ENCODE measurements around the gene FOLR3.
A peak's percentile ranks its signal among the peaks of the same experiment; 100 is the strongest.
"Not testable (repeated sequence)": the region's sequence is repeated elsewhere in the genome, so short reads cannot be mapped to it uniquely, and the experiment has no call there.

FOLR3 gene

DNA sequence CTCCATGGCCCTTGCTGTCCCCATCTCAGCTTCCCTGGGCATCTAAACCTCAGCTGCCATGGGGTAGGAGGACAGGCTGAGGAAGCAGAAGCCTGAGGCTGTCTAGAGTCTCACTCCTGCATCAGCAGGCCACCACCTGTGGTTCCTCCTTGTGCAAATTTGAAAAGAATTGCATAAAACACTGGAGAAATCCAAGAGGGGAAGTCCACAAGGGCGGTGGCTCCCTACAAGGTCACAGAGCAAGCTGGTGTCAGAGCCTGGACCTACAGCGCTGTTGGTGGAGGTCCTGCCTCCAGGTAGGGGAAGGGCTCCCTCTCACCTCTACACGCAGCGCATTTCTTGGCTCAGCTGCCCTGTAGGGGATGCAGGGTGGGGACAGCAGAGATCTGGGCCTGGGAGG is at the start of gene FOLR3:
TSS of gene FOLR3 (plus strand) at position 253 of the 400 bp plus-strand sequence. CDS start 228 bp downstream, outside the sequence.
- H3K4me1 Mint-ChIP-seq, result not testable (repeated sequence)

DNA sequence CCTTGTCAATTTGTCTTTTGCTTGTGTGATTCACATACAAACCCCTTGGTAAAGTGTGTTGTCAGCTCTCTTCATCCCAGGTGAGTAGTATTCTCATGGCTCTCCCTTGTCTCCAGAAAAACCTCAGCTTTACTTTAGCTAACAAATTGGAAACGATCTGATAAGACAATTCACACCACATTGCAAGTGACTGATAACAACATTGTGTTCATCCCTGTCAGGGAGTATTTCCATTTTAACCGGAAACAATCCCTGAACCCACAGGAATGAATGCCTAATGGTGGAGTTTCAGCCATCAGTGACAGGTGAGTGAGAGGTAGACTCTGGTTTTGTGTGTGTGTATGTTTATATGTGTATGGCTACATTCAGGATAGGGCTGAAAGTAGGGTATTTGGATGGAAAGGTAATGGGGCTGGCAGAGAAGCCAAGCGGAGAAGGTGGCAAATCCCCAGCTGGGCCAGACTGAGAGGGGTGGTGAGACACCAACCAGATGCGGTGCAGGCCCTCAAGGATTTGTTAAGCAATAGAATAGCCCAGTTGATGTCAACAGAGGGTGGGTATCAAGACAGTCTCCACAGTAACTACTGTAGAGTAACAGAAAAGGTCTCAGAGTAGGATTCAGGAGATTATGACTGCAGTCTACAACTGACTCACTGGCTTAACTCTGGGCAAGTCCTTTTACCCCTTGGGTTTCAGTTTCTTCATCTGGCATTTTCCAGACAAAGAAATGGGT is 47.3 kb upstream of the FOLR3 start:
- H3K36me3 Mint-ChIP-seq, result peaks cover 10% of the 10 kb centered on the region

More for the DNA sequence above, at the start of gene FOLR3:
- not testable (repeated sequence) for H3K36me3 Mint-ChIP-seq, H3K27me3 Mint-ChIP-seq, H3K27ac Mint-ChIP-seq, ATAC-seq, H3K4me3 Mint-ChIP-seq, H3K9me3 Mint-ChIP-seq

DNA sequence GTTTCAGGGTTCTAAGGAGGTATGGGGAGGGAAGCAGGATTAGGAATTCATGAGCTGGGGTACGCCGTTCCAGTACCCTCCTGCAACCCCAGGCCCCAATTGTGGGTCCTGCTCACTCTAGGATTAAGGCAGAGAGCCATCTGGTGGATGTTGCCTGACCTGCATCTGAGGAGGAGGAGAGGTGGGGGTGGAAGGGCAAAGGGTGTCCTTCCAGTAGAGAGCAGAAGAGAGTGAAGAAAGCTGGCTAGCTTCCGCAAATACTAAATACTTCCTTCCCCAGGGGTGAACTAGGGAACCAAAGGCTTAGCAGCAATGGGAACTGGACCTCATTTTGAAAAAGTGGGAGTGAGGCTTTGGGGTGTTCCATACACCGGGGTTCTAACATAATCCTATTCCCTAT is 44.2 kb upstream of the FOLR3 start:
- H3K4me3 Mint-ChIP-seq, result no peak overlapping the region
- H3K27ac Mint-ChIP-seq, result peak overlapping the region; percentile 60

More for the DNA sequence above, 47.3 kb upstream of the FOLR3 start:
- no peaks in the 10 kb centered on the region for H3K27me3 Mint-ChIP-seq
- peaks cover 19% of the 10 kb centered on the region for H3K4me1 Mint-ChIP-seq
- ATAC-seq, result no peak
- no peak overlapping the region for H3K4me3 Mint-ChIP-seq
- no peaks in the 10 kb centered on the region for H3K9me3 Mint-ChIP-seq
- H3K27ac Mint-ChIP-seq, result peak overlapping the region; percentile 1

DNA sequence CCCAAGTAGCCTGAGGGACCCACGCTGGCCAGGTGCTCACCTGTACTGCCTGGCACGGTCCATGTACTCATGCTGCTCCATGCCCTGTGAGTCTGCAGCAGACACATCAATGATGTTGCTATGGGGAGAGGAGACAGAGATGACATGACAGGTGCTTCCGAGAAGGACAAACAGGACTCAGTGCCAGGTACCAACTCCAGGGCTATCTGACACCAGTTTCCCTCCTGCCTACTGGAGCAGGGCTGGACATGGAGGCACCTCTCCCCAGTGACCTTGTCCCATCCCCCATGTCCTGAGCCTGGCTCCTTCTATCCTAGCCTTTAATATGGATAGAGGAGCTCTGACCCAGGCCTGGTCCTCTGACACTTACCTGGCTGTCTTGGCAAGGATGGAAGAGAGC is 36.8 kb upstream of the FOLR3 start:
- Mint-ChIP-seq H3K27me3 (no peaks in the 10 kb centered on the region), H3K9me3 (no peaks in the 10 kb centered on the region), H3K4me1 (peaks cover 46% of the 10 kb centered on the region), H3K27ac (no peak overlapping the region), H3K4me3 (no peak overlapping the region), H3K36me3 (peaks cover 26% of the 10 kb centered on the region)
- ATAC-seq, result no peak

More for the DNA sequence above, 44.2 kb upstream of the FOLR3 start:
- Mint-ChIP-seq H3K36me3 (peaks cover 6% of the 10 kb centered on the region), H3K9me3 (no peaks in the 10 kb centered on the region), H3K27me3 (no peaks in the 10 kb centered on the region), H3K4me1 (peaks cover 19% of the 10 kb centered on the region)
- peak; percentile 89 for ATAC-seq

DNA sequence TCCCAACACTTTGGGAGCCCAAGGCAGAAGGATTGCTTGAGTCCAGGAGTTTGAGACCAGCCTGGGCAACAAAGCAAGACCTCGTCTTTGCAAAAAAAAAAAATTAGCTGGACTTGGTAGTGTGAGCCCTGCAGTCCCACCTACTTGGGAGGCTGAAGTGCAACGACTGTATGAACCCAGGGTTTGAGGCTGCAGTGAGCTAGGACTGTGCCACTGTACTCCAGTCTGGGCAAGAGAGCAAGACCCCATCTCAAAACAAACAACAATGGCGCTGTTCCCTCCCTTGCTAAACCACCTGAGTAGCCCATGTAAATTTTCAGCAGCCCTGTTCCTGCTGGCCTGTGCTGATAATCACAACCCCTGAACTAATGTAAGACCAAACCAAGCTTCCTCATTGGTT is 35.5 kb upstream of the FOLR3 start:
- H3K36me3 Mint-ChIP-seq, result peaks cover 34% of the 10 kb centered on the region
- ATAC-seq, result no peak
- H3K9me3 Mint-ChIP-seq, result peaks cover 4% of the 10 kb centered on the region
- H3K4me1 Mint-ChIP-seq, result peaks cover 54% of the 10 kb centered on the region
- H3K4me3 Mint-ChIP-seq, result no peak overlapping the region
- peak overlapping the region; percentile 96 for H3K27ac Mint-ChIP-seq
- H3K27me3 Mint-ChIP-seq, result no peaks in the 10 kb centered on the region

DNA sequence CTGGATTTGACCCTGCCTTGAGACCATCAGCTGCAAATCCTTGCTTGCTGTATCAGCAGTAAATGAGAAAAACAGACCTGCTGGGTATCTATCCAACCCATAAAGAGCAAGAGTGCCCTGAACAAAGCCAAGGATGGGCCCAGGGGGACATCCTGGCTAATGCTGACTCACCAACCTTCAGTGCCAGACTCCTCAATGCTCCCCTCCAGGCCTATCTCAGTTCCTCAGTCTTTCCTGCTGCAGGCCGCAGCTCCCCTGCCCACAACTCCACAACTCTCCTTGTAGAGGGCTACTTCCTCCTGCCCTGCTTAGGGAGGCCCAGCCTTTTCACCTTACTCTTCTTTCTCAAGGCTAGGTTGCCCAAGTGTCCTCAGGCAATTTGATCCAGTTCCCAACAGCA is 35.1 kb upstream of the FOLR3 start:
- H3K27ac Mint-ChIP-seq, result peak overlapping the region; percentile 96
- no peak overlapping the region for H3K4me3 Mint-ChIP-seq
- no peaks in the 10 kb centered on the region for H3K27me3 Mint-ChIP-seq
- peaks cover 38% of the 10 kb centered on the region for H3K36me3 Mint-ChIP-seq
- no peak for ATAC-seq
- peaks cover 4% of the 10 kb centered on the region for H3K9me3 Mint-ChIP-seq
- peaks cover 54% of the 10 kb centered on the region for H3K4me1 Mint-ChIP-seq

DNA sequence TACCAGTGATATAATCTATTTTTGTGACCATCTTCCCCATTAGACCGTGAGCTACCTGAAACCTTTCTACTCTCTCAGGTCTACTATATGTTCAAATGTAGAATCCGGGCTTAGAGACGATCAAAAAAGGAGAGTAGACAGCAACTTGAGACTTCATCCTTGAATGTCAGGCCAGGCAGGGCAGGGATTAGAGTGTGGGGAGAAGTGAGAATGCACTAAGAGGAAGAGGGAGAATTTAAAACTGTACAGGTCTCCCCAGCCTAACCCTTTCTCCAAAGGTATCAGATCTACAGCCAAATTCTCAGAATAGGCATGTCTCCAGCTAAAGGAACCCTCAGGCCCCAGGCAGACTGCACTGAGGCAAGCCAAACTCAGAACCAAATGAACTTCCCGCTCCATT is 33.4 kb upstream of the FOLR3 start:
- Mint-ChIP-seq H3K36me3 (peaks cover 37% of the 10 kb centered on the region), H3K27me3 (no peaks in the 10 kb centered on the region), H3K27ac (peak overlapping the region; percentile 96), H3K4me3 (peak overlapping the region; percentile 95), H3K9me3 (peaks cover 4% of the 10 kb centered on the region), H3K4me1 (peaks cover 54% of the 10 kb centered on the region)
- ATAC-seq, result no peak

DNA sequence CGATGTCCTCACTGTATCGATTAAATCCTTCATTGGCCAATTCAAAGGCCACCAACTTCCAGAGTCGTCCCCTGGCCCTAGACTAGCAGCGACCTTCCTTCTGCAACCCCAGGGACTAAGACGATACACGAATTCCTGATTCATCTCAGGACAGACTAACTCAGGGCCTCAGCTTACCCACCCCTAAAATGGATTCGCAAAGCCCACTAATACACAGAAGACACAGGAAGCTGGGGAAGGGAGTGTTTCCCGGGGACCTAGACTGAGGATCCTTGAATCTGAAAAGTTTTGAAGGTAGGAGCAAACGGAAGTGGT is 32.9 kb upstream of the FOLR3 start:
- H3K27ac Mint-ChIP-seq, result peak overlapping the region; percentile 96
- peaks cover 52% of the 10 kb centered on the region for H3K4me1 Mint-ChIP-seq
- ATAC-seq, result no peak
- no peaks in the 10 kb centered on the region for H3K27me3 Mint-ChIP-seq
- peak overlapping the region; percentile 95 for H3K4me3 Mint-ChIP-seq
- peaks cover 37% of the 10 kb centered on the region for H3K36me3 Mint-ChIP-seq
- H3K9me3 Mint-ChIP-seq, result peaks cover 4% of the 10 kb centered on the region

DNA sequence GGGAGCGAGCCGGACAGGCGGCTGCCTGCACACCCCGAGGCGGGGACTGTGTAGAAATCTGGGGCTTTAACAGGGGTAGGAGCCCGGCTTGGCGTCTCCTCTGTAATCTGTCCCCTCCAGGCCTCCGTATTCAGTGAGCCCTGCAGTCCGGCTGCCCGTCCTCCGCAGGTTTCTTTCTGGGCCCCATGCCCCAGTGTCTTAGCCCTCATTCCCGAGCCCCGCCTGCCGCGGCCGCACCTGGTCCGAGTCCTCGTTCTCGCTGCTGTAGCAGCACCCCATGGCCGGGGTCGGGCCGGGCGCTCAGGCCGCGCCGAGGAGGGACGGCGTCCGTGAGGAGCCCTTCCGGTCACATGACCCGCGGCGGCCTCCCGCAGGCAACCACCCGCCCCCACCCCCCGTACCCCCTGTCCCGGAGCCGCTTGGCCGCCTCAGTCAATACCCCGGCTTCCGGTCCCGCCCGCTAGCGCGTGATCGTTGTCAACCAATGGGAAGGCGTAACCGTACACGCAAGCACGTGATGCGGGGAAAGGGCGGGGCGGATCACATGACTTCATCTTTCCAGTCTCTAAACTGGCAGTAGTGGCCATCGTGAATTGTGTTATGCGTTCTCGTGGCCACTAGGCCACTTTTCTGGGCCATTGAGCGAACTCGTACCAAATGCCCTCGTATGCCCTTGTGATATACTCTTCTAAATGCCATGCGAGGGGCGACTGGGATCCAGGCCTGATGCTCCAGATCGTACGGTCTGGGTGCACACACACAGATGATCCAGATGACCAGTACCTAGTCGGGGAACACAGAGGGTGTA is 32.4 kb upstream of the FOLR3 start, which contains the start of gene LAMTOR1:
TSS of gene LAMTOR1 (minus strand) at position 352 of the 808 bp plus-strand sequence. CDS start at position 279, 73 bp downstream.
- peak; percentile 98 for ATAC-seq
- H3K4me1 Mint-ChIP-seq, result peaks cover 47% of the 10 kb centered on the region
- peak within 1 kb of the TSS; percentile 96 for H3K27ac Mint-ChIP-seq
- H3K9me3 Mint-ChIP-seq, result peaks cover 4% of the 10 kb centered on the region
- H3K4me3 Mint-ChIP-seq, result peak within 1 kb of the TSS; percentile 95
- no peaks in the 10 kb centered on the region for H3K27me3 Mint-ChIP-seq
- H3K36me3 Mint-ChIP-seq, result peaks cover 35% of the 10 kb centered on the region

DNA sequence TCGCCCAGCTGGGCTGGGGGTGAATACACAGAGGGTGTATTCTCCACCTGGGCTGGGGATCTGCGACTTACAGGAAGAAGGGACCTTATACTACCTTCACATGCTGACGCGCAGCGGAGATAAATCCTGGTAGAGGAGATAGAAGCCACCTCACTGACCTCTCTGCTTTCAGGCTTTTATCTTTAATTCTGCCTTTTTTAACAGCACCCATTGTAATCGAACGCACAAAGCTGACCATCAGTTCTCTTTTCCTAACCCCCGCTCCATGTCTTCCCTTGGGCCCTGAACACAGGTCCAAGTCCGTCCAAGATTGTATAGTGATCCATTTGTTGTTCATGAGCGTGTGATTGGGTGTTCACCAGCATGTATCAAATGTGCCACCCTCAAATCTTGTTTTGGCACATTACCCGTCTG is 31.8 kb upstream of the FOLR3 start:
- Mint-ChIP-seq H3K36me3 (peaks cover 33% of the 10 kb centered on the region), H3K4me1 (peaks cover 47% of the 10 kb centered on the region), H3K27me3 (no peaks in the 10 kb centered on the region), H3K4me3 (peak overlapping the region; percentile 95), H3K27ac (peak overlapping the region; percentile 96), H3K9me3 (peaks cover 4% of the 10 kb centered on the region)
- no peak for ATAC-seq

DNA sequence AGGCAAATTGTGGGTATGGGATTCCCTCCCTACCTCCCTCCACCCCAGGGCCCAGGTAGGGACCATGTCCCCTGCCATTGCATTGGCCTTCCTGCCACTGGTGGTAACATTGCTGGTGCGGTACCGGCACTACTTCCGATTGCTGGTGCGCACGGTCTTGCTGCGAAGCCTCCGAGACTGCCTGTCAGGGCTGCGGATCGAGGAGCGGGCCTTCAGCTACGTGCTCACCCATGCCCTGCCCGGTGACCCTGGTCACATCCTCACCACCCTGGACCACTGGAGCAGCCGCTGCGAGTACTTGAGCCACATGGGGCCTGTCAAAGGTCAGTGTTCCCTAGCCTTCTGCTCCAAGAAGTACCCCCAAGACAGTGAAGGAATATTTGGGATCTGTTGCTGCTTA is 29.6 kb upstream of the FOLR3 start, which contains the start of gene TOMT:
TSS of gene TOMT (plus strand) at position 37 of the 400 bp plus-strand sequence. CDS start at position 65, 28 bp downstream.
- no peaks in the 10 kb centered on the region for H3K27me3 Mint-ChIP-seq
- no peak within 1 kb of the TSS for H3K4me3 Mint-ChIP-seq

DNA sequence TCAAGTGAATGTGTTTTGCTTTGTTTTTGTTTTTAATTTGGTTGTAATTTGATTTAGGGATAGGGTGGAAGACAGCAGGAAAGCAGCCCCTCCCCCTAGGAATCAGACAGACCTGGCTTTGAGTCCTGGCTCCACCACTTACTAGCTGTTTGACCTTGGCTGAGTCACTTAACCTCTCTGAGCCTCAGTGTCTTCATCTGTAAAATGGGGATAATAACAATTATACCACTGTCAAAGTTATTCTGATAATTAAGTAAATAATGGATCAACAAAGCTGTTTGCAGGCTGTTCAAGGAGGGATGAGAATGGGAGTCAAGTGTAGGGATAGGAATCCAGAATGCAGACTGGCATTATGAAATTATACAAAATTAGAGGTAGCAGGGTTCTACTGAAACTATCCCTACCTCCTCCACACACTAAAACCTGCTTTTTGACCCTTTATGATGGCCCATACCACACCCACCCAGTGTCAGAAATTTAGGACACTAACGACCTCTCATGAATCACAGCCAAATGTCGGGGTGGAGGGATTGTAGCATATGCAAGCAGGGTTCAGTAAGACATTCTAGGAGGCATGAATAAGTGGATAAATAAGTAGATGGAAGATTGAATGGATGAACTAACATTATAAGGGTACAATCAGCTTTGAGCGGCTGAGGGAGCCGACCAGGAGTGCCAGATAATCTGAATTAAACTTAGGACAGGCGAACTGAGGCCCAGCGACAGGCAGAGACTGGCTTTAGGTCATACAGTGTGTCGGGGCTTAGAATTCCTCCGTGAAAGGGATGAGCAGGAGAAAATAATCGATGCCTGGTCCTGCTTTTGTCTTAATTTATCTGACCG is 24.0 kb upstream of the FOLR3 start:
- ATAC-seq, result peak; percentile 1
- Mint-ChIP-seq H3K27ac (peak overlapping the region; percentile 97), H3K4me3 (peak overlapping the region; percentile 86), H3K4me1 (peaks cover 16% of the 10 kb centered on the region), H3K27me3 (peaks cover 3% of the 10 kb centered on the region), H3K9me3 (no peaks in the 10 kb centered on the region), H3K36me3 (peaks cover 16% of the 10 kb centered on the region)

More for the DNA sequence above, 29.6 kb upstream of the FOLR3 start, which contains the start of gene TOMT:
- Mint-ChIP-seq H3K27ac (peak within 1 kb of the TSS; percentile 96), H3K36me3 (peaks cover 39% of the 10 kb centered on the region), H3K4me1 (peaks cover 34% of the 10 kb centered on the region), H3K9me3 (peaks cover 4% of the 10 kb centered on the region)
- no peak for ATAC-seq

DNA sequence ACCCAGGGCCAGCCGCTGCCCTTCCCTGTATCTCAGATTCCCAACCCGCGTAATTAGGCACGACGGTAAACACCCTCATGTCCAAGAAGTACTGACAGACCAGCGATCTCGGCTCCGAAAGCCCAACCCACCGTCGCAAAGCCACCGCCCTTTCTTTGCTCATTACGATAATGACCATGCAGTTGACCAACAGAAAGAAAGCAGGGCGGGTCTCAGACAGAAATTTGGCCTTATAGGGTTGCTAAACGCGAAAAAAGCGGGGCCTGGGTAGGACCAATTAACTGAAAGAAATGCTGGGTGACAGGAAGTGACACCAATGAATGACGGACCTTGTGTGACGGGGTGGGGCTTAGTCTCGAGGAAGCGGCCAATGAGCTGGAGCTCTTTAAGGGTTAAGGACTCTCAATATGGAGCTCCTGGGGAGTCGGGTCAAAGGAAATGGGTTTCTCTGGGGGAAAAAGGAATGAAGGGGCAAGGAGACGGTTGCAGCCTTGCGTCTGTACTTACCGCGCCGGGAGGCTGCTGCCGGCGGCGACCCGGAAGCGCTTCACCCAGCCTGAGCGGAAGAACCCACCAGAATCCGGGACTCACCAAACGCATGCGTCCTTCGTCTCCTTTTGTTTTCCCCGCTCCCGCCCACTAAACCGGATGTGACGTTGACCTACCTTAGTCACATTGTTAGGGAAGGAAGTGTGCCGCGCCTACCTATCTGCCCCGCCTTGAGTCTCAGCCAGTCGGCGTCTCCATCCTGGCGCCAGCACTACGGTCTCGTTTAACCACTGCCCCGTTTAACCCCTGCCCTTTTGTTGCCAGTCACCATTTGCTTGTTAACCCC is 23.2 kb upstream of the FOLR3 start, which contains the start of gene ANAPC15:
TSS of gene ANAPC15 (minus strand) at position 553 of the 835 bp plus-strand sequence. CDS start 1,419 bp downstream, outside the sequence.
- peak within 1 kb of the TSS; percentile 97 for H3K27ac Mint-ChIP-seq
- no peaks in the 10 kb centered on the region for H3K9me3 Mint-ChIP-seq
- peaks cover 12% of the 10 kb centered on the region for H3K36me3 Mint-ChIP-seq
- H3K4me1 Mint-ChIP-seq, result peaks cover 16% of the 10 kb centered on the region
- H3K27me3 Mint-ChIP-seq, result peaks cover 8% of the 10 kb centered on the region
- ATAC-seq, result peak; percentile 96
- H3K4me3 Mint-ChIP-seq, result peak within 1 kb of the TSS; percentile 86

All from stimulated activated memory B cell treated with anti-CD40 and anti-IgM and Interleukin-4, amounts not matched to agents 10 μg/mL and 1 μg/mL and 100 μg/mL, for 72 hours (primary cell).